RWPE1 (cell line): ENCODE measurements around the gene DNAAF2.
"Not testable (repeated sequence)": the region's sequence is repeated elsewhere in the genome, so short reads cannot be mapped to it uniquely, and the experiment has no call there.

Experiments used
- CTCF ChIA-PET: fragments of 350-600 bp; sonication (Branson Sonifier 250); formaldehyde crosslinking; extraction: SDS; loops from one replicate; lab custom pipeline; 2021; lab: Yijun Ruan, JAX
- POLR2A ChIA-PET: fragments of 400-600 bp; formaldehyde crosslinking; extraction: SDS; loops from one replicate; lab custom pipeline; 2020; ENCODE audit warnings: antibody characterized with exemption; ENCODE audit not compliant: low non-redundant PET; lab: Yijun Ruan, JAX
- DNase-seq: peaks from one replicate; pipeline ENCODE4 v3.0.0; 2012; ENCODE audit warnings: low spot score
- H3K27ac ChIP-seq: fragments of 450-650 bp; 2 replicates; pipeline ENCODE4 v1.5.1; 2017
- CTCF ChIP-seq: fragments of 450-650 bp; conservative IDR thresholded peaks from 2 replicates; pipeline ENCODE4 v1.5.1; 2017; ENCODE audit warnings: low read depth, mild to moderate bottlenecking

The DNAAF2 gene

GRCh38 chr14:49634547-49635334 lies at the start of gene DNAAF2:
TSS of gene DNAAF2 (minus strand) at chr14:49635244. CDS start at chr14:49635149, 95 bp downstream.
- CTCF ChIA-PET = interaction anchor here (0.9 to 1.5 kb wide), 4 partner anchors 14 to 134 kb away, joined by 3 to 6 read pairs (median 4); partner anchors contain the start of genes KLHDC2 and MGAT2
- peak; percentile 63 for DNase-seq
- TF ChIP-seq CTCF = peak; percentile 31; the same call in 1 of the 2 replicates
- peak within 1 kb of the TSS; percentile 97 for H3K27ac ChIP-seq
- POLR2A ChIA-PET = interaction anchor here (0.8 to 1.4 kb wide), 4 partner anchors 14 to 218 kb away, joined by 3 to 6 read pairs (median 4); partner anchors contain the start of genes MGAT2, NEMF and RPL36AL

GRCh38 chr14:49679271-49679670 lies 44.2 kb upstream of the DNAAF2 start:
- POLR2A ChIA-PET = no interaction called here
- CTCF ChIA-PET = no interaction called here
- TF ChIP-seq CTCF = no peak
- H3K27ac ChIP-seq = no peak overlapping the region
- no peak for DNase-seq

GRCh38 chr14:49677643-49678042 lies 42.6 kb upstream of the DNAAF2 start:
- H3K27ac ChIP-seq = no peak overlapping the region
- CTCF ChIA-PET = interaction anchor here (0.7 kb wide), 1 partner anchor 1638 kb away, joined by 3 read pairs; no protein-coding TSS in a partner anchor
- DNase-seq = no peak
- POLR2A ChIA-PET = interaction anchor here (0.5 kb wide), 1 partner anchor 39 kb away, joined by 7 read pairs; no protein-coding TSS in a partner anchor
- no peak for TF ChIP-seq CTCF

- POLR2A ChIA-PET = no interaction called here
- CTCF ChIA-PET = no interaction called here
- TF ChIP-seq CTCF = no peak
- no peak for DNase-seq
- H3K27ac ChIP-seq = no peak overlapping the region
Observed at GRCh38 chr14:49673586-49673985, 38.5 kb upstream of the DNAAF2 start.

- CTCF ChIA-PET = no interaction called here
- DNase-seq = no peak
- no peak for TF ChIP-seq CTCF
- no peak overlapping the region for H3K27ac ChIP-seq
- POLR2A ChIA-PET = interaction anchor here (0.7 kb wide), 1 partner anchor 1151 kb away, joined by 7 read pairs; no protein-coding TSS in a partner anchor
Observed at GRCh38 chr14:49670475-49670874, 35.4 kb upstream of the DNAAF2 start.

- H3K27ac ChIP-seq = no peak overlapping the region
- no peak for DNase-seq
- POLR2A ChIA-PET = no interaction called here
- TF ChIP-seq CTCF = no peak
- CTCF ChIA-PET = interaction anchor here (0.6 to 1.2 kb wide), 3 partner anchors 19 to 108 kb away, joined by 3 read pairs; no protein-coding TSS in a partner anchor
Observed at GRCh38 chr14:49659526-49660455, 24.7 kb upstream of the DNAAF2 start.

GRCh38 chr14:49657500-49657899 lies 22.5 kb upstream of the DNAAF2 start:
- CTCF ChIA-PET = interaction anchor here (1.1 kb wide), 1 partner anchor 27 kb away, joined by 6 read pairs; no protein-coding TSS in a partner anchor
- POLR2A ChIA-PET, DNase-seq: not testable (repeated sequence)
- peak overlapping the region; percentile 37; the same call in 1 of the 2 replicates for H3K27ac ChIP-seq
